GM11168 (cell line): ENCODE data around the gene TRAPPC4.
"Not testable (repeated sequence)": the region's sequence is repeated elsewhere in the genome, so short reads cannot be mapped to it uniquely, and the experiment has no call there.

Source experiments
- in situ Hi-C: fragments of 300-500 bp; cut with MboI; formaldehyde crosslinking; loops from one replicate; pipeline ENCODE4 v1.12.0; 2022; ENCODE audit warnings: low sequenced_read_pairs; ENCODE audit not compliant: unreplicated experiment

TRAPPC4 gene, protein sequence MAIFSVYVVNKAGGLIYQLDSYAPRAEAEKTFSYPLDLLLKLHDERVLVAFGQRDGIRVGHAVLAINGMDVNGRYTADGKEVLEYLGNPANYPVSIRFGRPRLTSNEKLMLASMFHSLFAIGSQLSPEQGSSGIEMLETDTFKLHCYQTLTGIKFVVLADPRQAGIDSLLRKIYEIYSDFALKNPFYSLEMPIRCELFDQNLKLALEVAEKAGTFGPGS

DNA sequence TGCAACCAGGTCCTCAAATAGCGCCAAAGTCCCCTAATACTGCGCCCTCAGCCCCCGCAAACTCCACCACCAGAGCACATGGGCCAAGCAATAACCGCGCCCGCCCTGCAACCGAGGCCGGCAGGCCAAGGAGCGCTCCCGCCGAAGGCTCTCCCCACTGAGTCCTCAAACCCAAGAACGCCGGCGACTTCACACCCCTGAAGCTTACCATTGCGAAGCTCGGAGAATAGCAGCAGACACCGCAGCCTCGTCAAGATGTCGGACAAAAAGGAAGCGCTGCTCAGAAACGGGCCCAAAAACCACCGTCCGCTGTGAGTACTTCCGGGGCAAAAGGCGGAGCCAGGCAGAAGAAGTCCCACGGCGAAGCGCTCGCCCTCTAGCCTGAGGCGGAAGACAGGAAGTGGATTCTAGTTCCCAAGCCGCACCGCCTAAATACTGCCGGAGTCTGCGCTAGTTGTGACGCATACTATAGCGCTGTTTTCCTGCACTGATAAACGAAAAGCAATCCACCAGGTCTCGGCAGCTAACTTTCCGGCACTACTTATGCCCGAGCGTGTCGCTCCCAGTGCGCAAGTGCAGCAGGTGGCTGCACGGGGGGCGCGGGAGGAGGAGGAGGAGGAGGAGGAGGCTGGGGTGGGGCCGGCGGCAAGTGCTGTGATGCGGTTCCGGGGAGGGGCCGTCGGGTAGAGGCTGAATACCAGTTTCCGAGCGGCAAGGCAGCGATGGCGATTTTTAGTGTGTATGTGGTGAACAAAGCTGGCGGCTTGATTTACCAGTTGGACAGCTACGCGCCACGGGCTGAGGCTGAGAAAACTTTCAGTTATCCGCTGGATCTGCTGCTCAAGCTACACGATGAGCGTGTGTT is at the start of gene TRAPPC4, which contains the start of gene RPS25:
Gene TRAPPC4, plus strand, starts transcription at position 693 of the 865 bp plus-strand sequence. Its CDS starts 30 bp downstream, at position 723.
Gene RPS25, minus strand, starts transcription at position 270 of the 865 bp plus-strand sequence. Its CDS starts 59 bp downstream, at position 211.
- in situ Hi-C loops = no loop called here

DNA sequence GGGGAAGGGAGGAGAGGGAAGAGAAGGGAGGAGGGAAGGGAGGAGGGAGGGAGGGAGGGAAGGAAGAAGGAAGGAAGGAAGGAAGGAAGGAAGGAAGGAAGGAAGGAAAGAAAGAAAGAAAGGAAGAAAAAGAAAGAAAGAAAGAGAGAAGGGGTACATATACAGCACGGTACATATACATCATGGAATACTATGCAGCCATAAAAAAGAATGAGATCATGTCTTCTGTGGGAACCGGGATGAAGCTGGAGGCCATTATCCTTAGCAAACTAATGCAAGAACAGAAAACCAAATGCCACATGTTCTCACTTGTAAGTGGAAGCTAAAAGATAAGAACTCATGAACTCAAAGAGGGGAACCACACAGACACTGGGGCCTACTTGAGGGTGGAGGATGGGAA is 49.1 kb upstream of the TRAPPC4 start:
- in situ Hi-C loops = not testable (repeated sequence)

- in situ Hi-C loops = no loop called here
These were observed 46.9 kb upstream of the TRAPPC4 start, which contains the start of gene FOXR1 for GRCh38 chr11:118971646-118972045. TSS of gene FOXR1 (plus strand) at chr11:118971761. CDS start at chr11:118971932, 171 bp downstream.

- in situ Hi-C loops = no loop called here
These were observed 44.6 kb upstream of the TRAPPC4 start for GRCh38 chr11:118973985-118974384.

GRCh38 chr11:118975771-118976709 is 42.5 kb upstream of the TRAPPC4 start:
- in situ Hi-C loops = no loop called here

- in situ Hi-C loops = no loop called here
These were observed 39.1 kb upstream of the TRAPPC4 start for GRCh38 chr11:118979434-118979833.

GRCh38 chr11:118980191-118980881 is 38.2 kb upstream of the TRAPPC4 start:
- in situ Hi-C loops = no loop called here

DNA sequence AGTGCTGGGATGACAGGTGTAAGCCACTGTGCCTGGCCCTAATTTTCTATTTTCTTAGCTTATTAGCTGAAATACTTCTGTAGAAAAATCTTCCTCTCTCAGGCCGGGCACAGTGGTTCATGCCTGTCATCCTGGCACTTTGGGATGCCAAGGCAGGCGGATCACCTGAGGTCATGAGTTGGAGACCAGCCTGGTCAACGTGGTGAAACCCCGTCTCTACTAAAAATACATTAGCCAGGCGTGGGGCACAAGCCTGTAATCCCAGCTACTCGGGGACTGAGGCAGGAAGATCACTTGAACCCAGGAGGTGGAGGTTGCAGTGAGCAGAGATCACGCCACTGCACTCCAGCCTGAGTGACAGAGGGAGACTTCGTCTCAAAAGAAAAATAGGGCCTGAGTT is 34.2 kb upstream of the TRAPPC4 start:
- in situ Hi-C loops = not testable (repeated sequence)

DNA sequence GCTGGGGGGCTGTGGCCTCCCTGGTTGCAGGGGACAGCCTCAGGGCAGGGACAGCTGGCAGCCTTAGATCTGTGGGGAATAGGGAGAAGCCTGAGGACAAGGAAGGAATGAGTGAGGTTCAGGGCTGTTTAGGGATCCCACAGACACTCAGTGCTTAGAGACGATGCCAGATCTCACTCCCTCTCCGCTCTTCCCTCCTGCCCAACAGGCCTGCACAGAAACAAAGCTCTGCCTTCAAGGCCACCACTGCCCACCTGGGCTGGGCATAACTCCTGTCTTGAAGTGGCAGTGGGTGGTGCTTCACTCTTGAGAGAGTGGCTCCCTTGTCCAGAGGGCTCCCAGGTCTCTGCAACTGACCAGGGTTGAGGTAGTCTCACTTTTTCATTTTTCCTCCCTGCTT is 33.7 kb upstream of the TRAPPC4 start:
- in situ Hi-C loops = no loop called here

GRCh38 chr11:118988280-118988679 is 30.3 kb upstream of the TRAPPC4 start:
- in situ Hi-C loops = no loop called here

- in situ Hi-C loops = not testable (repeated sequence)
These were observed 27.0 kb upstream of the TRAPPC4 start for GRCh38 chr11:118991486-118992038.

GRCh38 chr11:118996926-118997626 is 21.5 kb upstream of the TRAPPC4 start:
- in situ Hi-C loops = no loop called here

DNA sequence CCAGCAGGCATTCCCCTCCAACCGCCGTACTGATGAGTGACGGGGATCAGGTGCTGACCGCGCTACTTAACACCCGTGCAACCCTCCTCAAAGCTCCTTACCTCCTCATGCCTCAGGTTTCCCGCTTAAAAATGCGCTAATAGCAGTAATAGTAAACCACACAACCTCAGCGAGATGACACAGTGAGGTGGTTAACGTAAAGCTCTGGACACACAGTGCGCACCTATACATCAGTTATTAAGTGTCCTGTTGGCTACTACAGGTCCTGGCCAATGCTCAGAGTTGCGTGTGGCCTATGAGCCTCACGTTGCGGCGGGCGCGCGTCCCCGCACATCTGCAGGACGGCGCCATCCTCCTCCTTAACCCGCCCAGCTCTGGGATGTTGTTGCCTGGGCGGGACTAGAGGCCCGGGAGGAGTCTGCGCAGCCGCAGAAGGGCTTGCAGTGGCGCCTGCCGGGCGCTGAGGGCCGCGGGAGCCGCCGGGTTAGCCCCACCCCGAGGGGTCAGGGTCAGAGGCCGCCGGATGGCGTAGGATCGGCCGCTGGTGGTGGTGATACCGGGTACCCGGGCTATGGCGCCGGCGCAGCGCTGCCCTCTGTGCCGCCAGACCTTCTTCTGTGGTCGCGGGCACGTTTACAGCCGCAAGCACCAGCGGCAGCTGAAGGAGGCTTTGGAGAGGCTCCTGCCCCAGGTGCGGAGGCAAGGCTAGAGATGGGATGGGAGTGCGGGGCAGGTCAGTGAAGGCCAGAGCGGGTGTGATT is 20.8 kb upstream of the TRAPPC4 start, which contains the start of gene CENATAC:
Gene CENATAC, plus strand, starts transcription at position 512 of the 761 bp plus-strand sequence. Its CDS starts 60 bp downstream, at position 572.
- in situ Hi-C loops = no loop called here

DNA sequence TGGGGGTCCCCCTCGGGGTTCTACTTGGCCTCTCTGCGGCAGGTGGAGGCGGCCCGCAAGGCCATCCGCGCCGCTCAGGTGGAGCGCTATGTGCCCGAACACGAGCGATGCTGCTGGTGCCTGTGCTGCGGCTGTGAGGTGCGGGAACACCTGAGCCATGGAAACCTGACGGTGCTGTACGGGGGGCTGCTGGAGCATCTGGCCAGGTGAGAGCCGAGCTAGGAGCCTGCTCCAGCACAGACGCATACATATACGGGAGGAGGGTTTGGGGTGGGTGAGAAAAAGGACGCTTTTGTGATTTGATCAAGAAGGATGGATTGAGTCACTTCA is 20.2 kb upstream of the TRAPPC4 start:
- in situ Hi-C loops = no loop called here

- in situ Hi-C loops = no loop called here
These were observed 19.7 kb upstream of the TRAPPC4 start for GRCh38 chr11:118998822-118999221.

DNA sequence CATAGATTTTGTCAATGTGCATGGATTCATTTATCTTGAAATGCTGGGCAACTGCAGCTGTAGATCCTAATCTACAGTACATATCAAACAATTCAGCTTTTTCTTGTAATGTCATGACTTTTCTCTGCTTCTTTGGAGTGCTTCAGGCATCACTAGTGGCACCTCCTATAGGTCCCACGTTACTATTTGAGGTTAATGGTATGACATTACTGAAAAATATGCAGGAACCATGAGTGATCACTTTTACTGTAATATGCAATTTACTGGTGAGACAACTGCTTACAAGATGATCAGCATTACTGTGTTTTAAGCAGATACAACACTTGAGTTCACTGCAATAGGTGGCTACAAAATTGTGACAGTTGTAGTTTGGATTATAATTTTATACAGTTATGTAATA is 17.7 kb upstream of the TRAPPC4 start:
- in situ Hi-C loops = no loop called here

GRCh38 chr11:119006656-119007055 is 11.9 kb upstream of the TRAPPC4 start:
- in situ Hi-C loops = no loop called here

DNA sequence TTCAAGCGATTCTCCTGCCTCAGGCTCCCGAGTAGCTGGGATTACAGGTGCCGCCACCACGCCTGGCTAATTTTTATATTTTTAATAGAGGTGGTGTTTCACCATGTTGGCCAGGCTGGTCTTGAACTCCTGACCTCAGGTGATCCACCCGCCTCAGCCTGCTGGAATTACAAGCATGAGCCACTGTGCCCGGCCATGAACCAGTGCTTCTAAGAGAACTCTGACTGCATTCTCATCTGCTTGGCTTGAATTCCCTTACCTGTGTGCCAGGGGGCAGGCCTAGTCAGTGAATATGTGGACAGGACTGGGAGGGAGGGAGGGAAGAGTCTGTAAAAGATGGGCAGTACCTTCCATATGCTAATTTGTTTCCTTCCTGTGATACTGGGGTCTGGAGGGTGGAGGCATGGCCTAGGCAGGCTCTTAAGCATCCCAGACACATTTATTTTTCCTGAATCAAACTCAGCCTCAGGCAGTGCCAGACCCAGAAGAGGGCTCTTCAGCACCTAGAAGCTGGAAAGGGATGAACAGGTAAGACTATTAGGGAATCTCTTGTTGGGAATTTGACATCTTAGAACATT is 7.0 kb upstream of the TRAPPC4 start:
- in situ Hi-C loops = no loop called here
